Neutrophil (primary cell): ENCODE results near the gene CRTAC1.

Experiments used
- H3K27ac ChIP-seq: fragments of 200-600 bp; sonication (generic); 2 replicates; pipeline ENCODE4 v1.5.1; 2016; ENCODE audit warnings: mild to moderate bottlenecking, moderate library complexity
- H3K27me3 ChIP-seq: fragments of 200-600 bp; sonication (generic); 2 replicates; pipeline ENCODE4 v1.6.0; 2016; ENCODE audit warnings: mild to moderate bottlenecking
- H3K36me3 ChIP-seq: fragments of 200-600 bp; sonication (generic); 2 replicates; pipeline ENCODE4 v1.5.1; 2017
- H3K4me1 ChIP-seq, 2 experiments: fragments of 200-600 bp in 1 of 2; sonication (generic) in 1 of 2; 1 replicate in 1 of 2; 2 replicates in 1 of 2; pipeline versions ENCODE4 v1.5.1 to v1.6.1; 2013 to 2016; ENCODE audit warnings: low read depth in 1 of 2, low read length in 1 of 2, mild to moderate bottlenecking in 1 of 2, moderate library complexity in 1 of 2; ENCODE audit not compliant: control insufficient read depth in 1 of 2, insufficient read depth in 1 of 2
- H3K4me3 ChIP-seq, 2 experiments: fragments of 200-600 bp in 1 of 2; sonication (generic) in 1 of 2; 1 replicate in 1 of 2; 2 replicates in 1 of 2; pipeline ENCODE4 v1.5.1; 2013 to 2016; ENCODE audit warnings: low read depth in 1 of 2, low read length in 1 of 2, mild to moderate bottlenecking in 1 of 2, moderate library complexity in 1 of 2
- H3K9me3 ChIP-seq: fragments of 200-600 bp; sonication (generic); 2 replicates; pipeline ENCODE4 v1.5.1; 2016
- TF ChIP-seq, protein P1 (sequence below): fragments of 200-600 bp; sonication (generic); IDR thresholded peaks from 2 replicates; pipeline ENCODE4 v1.5.1; 2016; ENCODE audit warnings: antibody characterized with exemption

CRTAC1 gene

GRCh38 chr10:97892939-97893338 is 137.5 kb downstream of the CRTAC1 start:
- H3K27me3 ChIP-seq: peaks cover 30% of the 10 kb centered on the region
- no peaks in the 10 kb centered on the region for H3K4me1 ChIP-seq
- no peaks in the 10 kb centered on the region for H3K36me3 ChIP-seq
- no peak overlapping the region for H3K4me3 ChIP-seq
- TF ChIP-seq, protein P1, sequence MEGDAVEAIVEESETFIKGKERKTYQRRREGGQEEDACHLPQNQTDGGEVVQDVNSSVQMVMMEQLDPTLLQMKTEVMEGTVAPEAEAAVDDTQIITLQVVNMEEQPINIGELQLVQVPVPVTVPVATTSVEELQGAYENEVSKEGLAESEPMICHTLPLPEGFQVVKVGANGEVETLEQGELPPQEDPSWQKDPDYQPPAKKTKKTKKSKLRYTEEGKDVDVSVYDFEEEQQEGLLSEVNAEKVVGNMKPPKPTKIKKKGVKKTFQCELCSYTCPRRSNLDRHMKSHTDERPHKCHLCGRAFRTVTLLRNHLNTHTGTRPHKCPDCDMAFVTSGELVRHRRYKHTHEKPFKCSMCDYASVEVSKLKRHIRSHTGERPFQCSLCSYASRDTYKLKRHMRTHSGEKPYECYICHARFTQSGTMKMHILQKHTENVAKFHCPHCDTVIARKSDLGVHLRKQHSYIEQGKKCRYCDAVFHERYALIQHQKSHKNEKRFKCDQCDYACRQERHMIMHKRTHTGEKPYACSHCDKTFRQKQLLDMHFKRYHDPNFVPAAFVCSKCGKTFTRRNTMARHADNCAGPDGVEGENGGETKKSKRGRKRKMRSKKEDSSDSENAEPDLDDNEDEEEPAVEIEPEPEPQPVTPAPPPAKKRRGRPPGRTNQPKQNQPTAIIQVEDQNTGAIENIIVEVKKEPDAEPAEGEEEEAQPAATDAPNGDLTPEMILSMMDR: no peak
- H3K27ac ChIP-seq: no peak overlapping the region
- H3K9me3 ChIP-seq: no peaks in the 10 kb centered on the region

DNA sequence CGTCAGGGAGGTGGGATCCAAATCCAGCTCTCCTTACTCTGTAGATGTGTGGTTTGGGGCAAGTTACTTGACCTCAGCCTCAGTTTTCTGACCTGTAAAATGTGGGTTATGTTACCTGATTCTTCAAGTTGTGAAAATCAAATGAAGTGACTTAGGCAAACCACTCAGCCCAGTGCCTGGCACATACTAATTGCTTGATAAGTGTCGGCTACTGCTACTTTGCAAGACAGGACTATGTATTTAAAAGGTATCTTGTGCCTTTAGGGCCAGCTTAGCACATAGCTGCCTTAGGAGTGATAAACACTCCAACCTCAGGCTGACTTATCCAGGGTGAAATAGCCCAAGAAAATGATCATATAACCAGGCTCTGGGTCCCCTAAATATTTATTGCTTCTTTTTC is 137.9 kb downstream of the CRTAC1 start:
- Histone ChIP-seq H3K36me3 (no peaks in the 10 kb centered on the region), H3K4me3 (no peak overlapping the region), H3K27me3 (peaks cover 30% of the 10 kb centered on the region), H3K27ac (no peak overlapping the region), H3K9me3 (no peaks in the 10 kb centered on the region), H3K4me1 (no peaks in the 10 kb centered on the region)
- TF ChIP-seq, protein P1: no peak

- Histone ChIP-seq H3K36me3 (no peaks in the 10 kb centered on the region), H3K9me3 (no peaks in the 10 kb centered on the region), H3K27me3 (peaks cover 30% of the 10 kb centered on the region), H3K4me1 (no peaks in the 10 kb centered on the region), H3K27ac (no peak overlapping the region), H3K4me3 (no peak overlapping the region)
- TF ChIP-seq, protein P1: no peak
These were observed 138.8 kb downstream of the CRTAC1 start for GRCh38 chr10:97891497-97892167.

DNA sequence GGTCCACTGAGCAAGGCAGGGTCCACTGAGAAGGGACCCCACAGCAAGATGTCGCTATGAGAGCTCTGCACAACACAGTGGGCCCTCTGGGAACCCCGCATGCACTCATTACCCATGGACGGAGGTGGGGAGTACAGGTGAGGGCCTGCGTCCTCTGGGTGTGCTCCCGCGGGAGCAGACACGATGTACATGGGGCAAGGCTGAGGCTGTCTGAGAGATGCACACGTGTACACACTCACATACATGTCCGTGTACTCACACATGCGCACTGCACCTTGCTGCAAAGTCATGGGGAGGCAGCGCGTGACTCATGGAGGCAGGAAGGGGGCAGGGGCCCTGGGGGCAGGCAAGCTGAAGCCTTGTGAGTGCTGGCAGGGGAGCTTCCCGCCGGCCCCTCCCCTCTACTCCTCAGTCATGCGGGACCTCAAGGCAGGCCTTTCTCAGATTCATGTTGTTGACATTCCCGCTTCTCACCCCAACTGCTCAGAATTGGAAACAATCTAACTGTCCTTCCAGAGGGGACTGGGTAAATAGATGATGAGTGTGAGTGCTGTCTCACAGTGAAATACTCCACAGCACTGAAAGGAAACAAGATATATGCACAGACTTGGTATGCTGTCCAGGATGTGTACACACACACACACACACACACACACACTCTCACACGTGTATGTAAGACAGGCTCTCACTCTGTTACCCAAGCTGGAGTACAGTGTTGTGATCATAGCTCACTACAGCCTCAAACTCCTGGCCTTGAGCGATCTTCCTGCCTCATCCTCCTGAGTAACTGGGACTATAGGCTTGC is 140.8 kb downstream of the CRTAC1 start:
- Histone ChIP-seq H3K36me3 (no peaks in the 10 kb centered on the region), H3K4me1 (no peaks in the 10 kb centered on the region), H3K27me3 (peaks cover 25% of the 10 kb centered on the region), H3K4me3 (no peak overlapping the region), H3K9me3 (no peaks in the 10 kb centered on the region), H3K27ac (no peak overlapping the region)
- TF ChIP-seq, protein P1: no peak

DNA sequence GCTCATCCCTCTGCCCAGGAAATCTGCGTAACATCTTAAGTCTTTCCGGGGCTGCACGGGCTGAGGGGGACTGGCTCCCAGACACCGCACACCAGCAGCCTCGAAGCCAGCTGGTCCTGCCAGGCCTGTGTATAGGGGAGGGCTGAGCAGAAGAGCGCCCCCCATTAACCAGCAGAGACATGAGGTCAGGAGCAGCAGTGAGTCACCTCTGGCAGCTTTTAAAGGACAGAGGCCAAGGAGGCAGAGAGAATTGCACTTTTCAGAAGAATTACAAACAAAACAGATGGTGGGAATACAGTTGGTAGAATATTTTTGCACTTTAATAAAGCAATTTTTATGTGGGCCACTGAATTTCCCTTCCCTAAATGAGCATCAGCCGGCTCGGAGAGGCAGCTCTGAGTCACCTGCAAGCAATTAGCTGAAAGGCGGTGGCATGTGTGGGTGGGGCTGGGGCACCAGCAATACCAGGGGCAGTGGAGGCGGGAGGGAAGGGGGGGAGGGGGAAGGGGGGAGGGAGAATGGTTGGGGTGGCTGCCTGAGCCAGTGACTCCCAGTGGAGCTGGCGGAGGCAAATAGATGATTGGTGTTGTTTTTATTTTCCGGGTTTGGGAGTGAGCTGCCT is 141.7 kb downstream of the CRTAC1 start:
- Histone ChIP-seq H3K4me1 (no peaks in the 10 kb centered on the region), H3K9me3 (no peaks in the 10 kb centered on the region), H3K27me3 (peaks cover 24% of the 10 kb centered on the region), H3K4me3 (no peak overlapping the region), H3K36me3 (no peaks in the 10 kb centered on the region), H3K27ac (no peak overlapping the region)
- TF ChIP-seq, protein P1: no peak
